AG09319 (cell line): ENCODE data around the gene PLD3.

Source experiments
- DNase-seq: peaks from one replicate; pipeline ENCODE4 v3.0.0-alpha.2; 2010; ENCODE audit warnings: low read depth; ENCODE audit errors: extremely low read depth
- TF ChIP-seq, protein P1 (sequence below): IDR thresholded peaks from 2 replicates; pipeline ENCODE4 v1.5.1; 2011; ENCODE audit warnings: low read depth, mild to moderate bottlenecking, inconsistent platforms, low read length, moderate library complexity

PLD3 gene

GRCh38 chr19:40374084-40374483 lies 25.6 kb downstream of the PLD3 start:
- TF ChIP-seq, protein P1, sequence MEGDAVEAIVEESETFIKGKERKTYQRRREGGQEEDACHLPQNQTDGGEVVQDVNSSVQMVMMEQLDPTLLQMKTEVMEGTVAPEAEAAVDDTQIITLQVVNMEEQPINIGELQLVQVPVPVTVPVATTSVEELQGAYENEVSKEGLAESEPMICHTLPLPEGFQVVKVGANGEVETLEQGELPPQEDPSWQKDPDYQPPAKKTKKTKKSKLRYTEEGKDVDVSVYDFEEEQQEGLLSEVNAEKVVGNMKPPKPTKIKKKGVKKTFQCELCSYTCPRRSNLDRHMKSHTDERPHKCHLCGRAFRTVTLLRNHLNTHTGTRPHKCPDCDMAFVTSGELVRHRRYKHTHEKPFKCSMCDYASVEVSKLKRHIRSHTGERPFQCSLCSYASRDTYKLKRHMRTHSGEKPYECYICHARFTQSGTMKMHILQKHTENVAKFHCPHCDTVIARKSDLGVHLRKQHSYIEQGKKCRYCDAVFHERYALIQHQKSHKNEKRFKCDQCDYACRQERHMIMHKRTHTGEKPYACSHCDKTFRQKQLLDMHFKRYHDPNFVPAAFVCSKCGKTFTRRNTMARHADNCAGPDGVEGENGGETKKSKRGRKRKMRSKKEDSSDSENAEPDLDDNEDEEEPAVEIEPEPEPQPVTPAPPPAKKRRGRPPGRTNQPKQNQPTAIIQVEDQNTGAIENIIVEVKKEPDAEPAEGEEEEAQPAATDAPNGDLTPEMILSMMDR: no peak

GRCh38 chr19:40376286-40376862 lies 27.9 kb downstream of the PLD3 start:
- no peak for DNase-seq
- TF ChIP-seq, protein P1: no peak

More at GRCh38 chr19:40374084-40374483, 25.6 kb downstream of the PLD3 start:
- DNase-seq: no peak

- TF ChIP-seq, protein P1: no peak
- no peak for DNase-seq
Measured at GRCh38 chr19:40377876-40378385, 29.4 kb downstream of the PLD3 start.

- DNase-seq: no peak
Measured at GRCh38 chr19:40378509-40378908, 30.0 kb downstream of the PLD3 start.

GRCh38 chr19:40379446-40380198 lies 31.1 kb downstream of the PLD3 start:
- no peak for DNase-seq
- TF ChIP-seq, protein P1: no peak

More at GRCh38 chr19:40378509-40378908, 30.0 kb downstream of the PLD3 start:
- TF ChIP-seq, protein P1: no peak

DNA sequence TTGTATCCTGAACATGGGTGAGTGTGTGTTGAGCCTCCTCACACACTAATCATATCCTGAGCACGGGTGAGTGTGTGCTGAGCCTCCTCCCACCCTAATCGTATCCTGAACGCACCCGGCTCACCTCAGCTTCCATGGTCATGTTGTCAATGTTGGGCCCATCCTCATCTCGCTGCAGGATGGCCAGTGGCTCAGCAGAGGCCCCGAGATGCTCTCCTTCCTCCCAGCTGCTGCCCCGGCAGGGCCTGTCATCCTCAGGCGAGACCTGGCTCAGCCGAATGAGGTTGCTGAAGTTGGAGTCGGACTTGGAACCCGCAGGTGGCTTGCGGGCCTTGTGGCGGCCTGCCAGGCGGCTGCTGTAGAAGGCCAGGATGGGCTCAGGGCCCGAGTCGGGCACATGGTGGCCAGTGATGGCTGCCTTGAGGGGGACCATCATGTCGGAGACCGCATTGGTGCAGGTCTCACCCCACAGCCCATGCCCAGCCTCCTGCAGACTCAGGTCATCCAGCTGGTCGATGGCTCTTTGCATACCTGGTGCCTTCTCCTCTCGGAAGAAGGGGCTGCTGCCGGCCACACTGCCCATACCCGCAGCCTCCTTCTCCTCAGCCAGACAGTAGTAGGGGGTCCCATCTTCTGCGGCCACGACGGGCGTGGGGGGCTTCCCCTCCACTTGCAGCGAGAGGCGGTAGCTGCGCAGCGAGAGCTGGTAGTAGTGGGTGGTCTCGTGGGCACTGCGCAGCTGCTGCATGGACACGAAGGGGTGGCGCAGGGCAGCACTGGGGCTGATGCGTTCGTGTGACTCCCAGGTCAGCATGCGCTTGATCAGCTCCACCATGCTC lies 31.9 kb downstream of the PLD3 start:
- DNase-seq: no peak
- TF ChIP-seq, protein P1: no peak

- TF ChIP-seq, protein P1: no peak
- DNase-seq: no peak
Measured at GRCh38 chr19:40381321-40381720, 32.8 kb downstream of the PLD3 start.
